ENCODE data around the gene MYOZ2. TPM values are rescaled to one million over a fixed set of nuclear protein-coding genes. Genes with fewer than 3 reads are reported as not detected.

MYOZ2 gene
- total and polyA plus RNA-seq, 2 donors (not counting 3 experiments of a cell fraction or from before 2014, with no cell fraction given): 0.11 to 0.13 TPM

- Histone ChIP-seq H3K9me3 (replicated peaks; ENCODE audit: control insufficient read depth, insufficient read depth, low read length) (no peaks in the 10 kb centered on the region), H3K27ac (ENCODE audit: insufficient read depth, low read depth, low read length) (no peak overlapping the region), H3K79me2 (ENCODE audit: control insufficient read depth, insufficient read depth, low read length) (peaks cover 29% of the 10 kb centered on the region), H3K4me2 (ENCODE audit: insufficient read depth, low read length) (peak overlapping the region; percentile 99), H3K4me3 (replicated peaks in 1 of 3; ENCODE audit: insufficient read depth in 1 of 3, low read depth in 1 of 3, low read length in 3 of 3) (no peak overlapping the region), H3K4me1 (ENCODE audit: control insufficient read depth, extremely low read depth, insufficient read depth, low read length) (peaks cover 57% of the 10 kb centered on the region), H3K36me3 (ENCODE audit: control insufficient read depth in 2 of 2, extremely low read depth in 1 of 2, insufficient read depth in 2 of 2, low read length in 2 of 2) (no peaks in the 10 kb centered on the region), H4K20me1 (replicated peaks; ENCODE audit: control insufficient read depth, extremely low read depth, insufficient read depth, low read length) (no peaks in the 10 kb centered on the region), H3K9me1 (replicated peaks; ENCODE audit: control insufficient read depth, extremely low read depth, insufficient read depth, low read length) (no peaks in the 10 kb centered on the region), H3K27me3 (ENCODE audit: control insufficient read depth in 2 of 2, insufficient read depth in 2 of 2, low read length in 2 of 2) (no peaks in the 10 kb centered on the region), H2AFZ (ENCODE audit: low read depth, low read length) (no peak overlapping the region), H3K9ac (replicated peaks; ENCODE audit: extremely low read depth, insufficient read depth, low read length) (no peak overlapping the region)
- POLR2A ChIA-PET: no interaction called here
- peak; percentile 58 for TF ChIP-seq FOS (IDR thresholded peaks at IDR 0.05; ENCODE audit: borderline replicate concordance, insufficient read depth, low read length)
- no peak for TF ChIP-seq POLR2A (IDR thresholded peaks at IDR 0.05; ENCODE audit: low read depth, low read length)
- CTCF ChIA-PET: no interaction called here
- intact Hi-C loops (cut with micrococcal nuclease) (loop anchor here (5.0 to 10.0 kb wide), 3 partner anchors 244 to 373 kb away; partner anchors contain the start of gene SEC24D), dilution Hi-C loops (cut with MboI; ENCODE audit: extremely low pct_ligation_motif_present, low sequenced_read_pairs) (no loop called here)
- no peak for DNase-seq (ENCODE audit: low read depth, low spot score)
- FAIRE-seq: no peak
- no TSS peak for BruUV-seq (replicated peaks)
These were observed 75.1 kb downstream of the MYOZ2 start for GRCh38 chr4:119210775-119211174.

GRCh38 chr4:119211867-119212233 is 76.2 kb downstream of the MYOZ2 start:
- TSS peak; percentile 89 for BruUV-seq (replicated peaks)
- H3K4me1 ChIP-seq (ENCODE audit: control insufficient read depth, extremely low read depth, insufficient read depth, low read length): peaks cover 46% of the 10 kb centered on the region
- FAIRE-seq (no peak), DNase-seq (ENCODE audit: low read depth, low spot score) (no peak)
- peak overlapping the region; percentile 58 to 99 (median 98) for H3K4me3 ChIP-seq (replicated peaks in 1 of 3; ENCODE audit: insufficient read depth in 1 of 3, low read depth in 1 of 3, low read length in 3 of 3)
- H4K20me1 ChIP-seq (replicated peaks; ENCODE audit: control insufficient read depth, extremely low read depth, insufficient read depth, low read length): no peaks in the 10 kb centered on the region
- H3K36me3 ChIP-seq (ENCODE audit: control insufficient read depth in 2 of 2, extremely low read depth in 1 of 2, insufficient read depth in 2 of 2, low read length in 2 of 2): no peaks in the 10 kb centered on the region
- peak overlapping the region; percentile 96 for H3K27ac ChIP-seq (ENCODE audit: insufficient read depth, low read depth, low read length)
- peak overlapping the region; percentile 99 for H3K9ac ChIP-seq (replicated peaks; ENCODE audit: extremely low read depth, insufficient read depth, low read length)
- peak overlapping the region; percentile 99 for H3K4me2 ChIP-seq (ENCODE audit: insufficient read depth, low read length)
- H3K9me3 ChIP-seq (replicated peaks; ENCODE audit: control insufficient read depth, insufficient read depth, low read length): no peaks in the 10 kb centered on the region
- no peak for TF ChIP-seq EZH2 (IDR thresholded peaks at IDR 0.05; ENCODE audit: borderline replicate concordance, low read depth, low read length, severe bottlenecking)
- TF ChIP-seq POLR2A (IDR thresholded peaks at IDR 0.05; ENCODE audit: low read depth, low read length): no peak
- TF ChIP-seq CTCF (IDR thresholded peaks at IDR 0.05; ENCODE audit: extremely low read depth in 1 of 2, insufficient read depth in 1 of 2, low read depth in 1 of 2, low read length in 2 of 2): no peak
- no peak for TF ChIP-seq GATA2 (IDR thresholded peaks at IDR 0.05; ENCODE audit: insufficient read depth, insufficient read length, low read depth, low read length)
- no peak for TF ChIP-seq JUN (IDR thresholded peaks at IDR 0.05; ENCODE audit: borderline replicate concordance, insufficient read depth, insufficient read length, low read depth)
- no peak for TF ChIP-seq FOS (IDR thresholded peaks at IDR 0.05; ENCODE audit: borderline replicate concordance, insufficient read depth, low read length)
- TF ChIP-seq POLR2AphosphoS5 (IDR thresholded peaks at IDR 0.05; ENCODE audit: insufficient read depth, low read depth, low read length): no peak
- no peak for TF ChIP-seq MYC (IDR thresholded peaks at IDR 0.05; ENCODE audit: low read depth, low read length)
- TF ChIP-seq MAX (IDR thresholded peaks at IDR 0.05; ENCODE audit: insufficient read depth, insufficient read length): no peak
- CTCF ChIA-PET: interaction anchor here (0.8 to 4.6 kb wide), 8 partner anchors 27 to 171 kb away, joined by 3 to 52 read pairs (median 4); no protein-coding TSS in a partner anchor
- peak overlapping the region; percentile 95 for H2AFZ ChIP-seq (ENCODE audit: low read depth, low read length)
- peaks cover 35% of the 10 kb centered on the region for H3K79me2 ChIP-seq (ENCODE audit: control insufficient read depth, insufficient read depth, low read length)
- POLR2A ChIA-PET: interaction anchor here (1.0 to 2.3 kb wide), 4 partner anchors 88 to 125 kb away, joined by 3 to 9 read pairs (median 8); a partner anchor contains a TSS
- dilution Hi-C loops (cut with MboI; ENCODE audit: extremely low pct_ligation_motif_present, low sequenced_read_pairs) (no loop called here), intact Hi-C loops (cut with micrococcal nuclease) (loop anchor here (1.0 to 10.0 kb wide), 11 partner anchors 69 to 839 kb away; partner anchors contain the start of genes PDE5A and SEC24D)
- H3K27me3 ChIP-seq (ENCODE audit: control insufficient read depth in 2 of 2, insufficient read depth in 2 of 2, low read length in 2 of 2): no peaks in the 10 kb centered on the region
- H3K9me1 ChIP-seq (replicated peaks; ENCODE audit: control insufficient read depth, extremely low read depth, insufficient read depth, low read length): no peaks in the 10 kb centered on the region

Measured in endothelial cell of umbilical vein (primary cell).